Lung (tissue), 12 donors: ENCODE results near the gene MRGPRE. TPM values are rescaled to one million over a fixed set of nuclear protein-coding genes. Genes with fewer than 3 reads are reported as not detected.

Experiments used
- ATAC-seq: fragments of 200-7000 bp; cut with Tn5 transposase; one replicate; pipeline ENCODE4 v1.9.1; 2020; ENCODE audit warnings: moderate number of reproducible peaks; ENCODE audit not compliant: insufficient read depth, low FRiP score
- DNase-seq, 3 donors: peaks; one replicate each; pipeline ENCODE4 v3.0.0-alpha.2; 2013 to 2017
- H3K27ac ChIP-seq, 2 donors: one replicate each; pipeline ENCODE4 v1.5.1; 2013; ENCODE audit warnings: mild to moderate bottlenecking in 2 of 2, moderate library complexity in 2 of 2, control low read depth in 1 of 2, inconsistent platforms in 1 of 2, low read depth in 1 of 2, low read length in 1 of 2
- H3K27me3 ChIP-seq, 3 donors: one replicate each; pipeline ENCODE4 v1.5.1; 2013; ENCODE audit warnings: low read length in 2 of 3; ENCODE audit not compliant: control insufficient read depth in 3 of 3, insufficient read depth in 3 of 3
- H3K36me3 ChIP-seq, 4 donors: one replicate each; pipeline ENCODE4 v1.5.1; 2013; ENCODE audit warnings: low read length in 4 of 4, mild to moderate bottlenecking in 1 of 4, moderate library complexity in 1 of 4; ENCODE audit not compliant: control insufficient read depth in 4 of 4, insufficient read depth in 4 of 4
- H3K4me1 ChIP-seq, 5 donors: one replicate each; pipeline ENCODE4 v1.5.1; 2013; ENCODE audit warnings: low read length in 5 of 5, mild to moderate bottlenecking in 2 of 5, moderate library complexity in 1 of 5; ENCODE audit not compliant: control insufficient read depth in 5 of 5, insufficient read depth in 5 of 5
- H3K4me3 ChIP-seq: one replicate; pipeline ENCODE4 v1.5.1; 2013; ENCODE audit warnings: mild to moderate bottlenecking, control low read depth, moderate library complexity
- H3K9ac ChIP-seq, 2 donors: one replicate each; pipeline ENCODE4 v1.5.1; 2013; ENCODE audit warnings: low read length in 2 of 2, control low read depth in 1 of 2; ENCODE audit not compliant: insufficient read depth in 1 of 2
- H3K9me3 ChIP-seq, 4 donors: one replicate each; pipeline ENCODE4 v1.5.1; 2013; ENCODE audit warnings: low read length in 3 of 4, mild to moderate bottlenecking in 1 of 4, moderate library complexity in 1 of 4; ENCODE audit not compliant: control insufficient read depth in 4 of 4, insufficient read depth in 3 of 4
- WGBS, 2 donors: extraction: QIAGEN DNeasy Blood & Tissue Kit; methylation state at CpG; one replicate each; pipeline ENCODE4 v1.1.7; 2013; 5-methylcytosine and 5-hydroxymethylcytosine counted together
- polyA plus RNA-seq, 2 donors: library from polyadenylated mRNA; stranded (reverse); fragments of 200-250 nt; gene quantifications; one replicate each; pipeline ENCODE4 v1.2.1, GENCODE V29; 2013
- total RNA-seq, 2 donors: library from RNA; depleted of rRNA in 1 of 2; stranded (reverse); fragments of >200 nt in 1 of 2; gene quantifications; one replicate each; pipeline ENCODE4 v1.2.1, GENCODE V29; 2014 to 2021
- TF ChIP-seq, protein P1 (sequence below): IDR thresholded peaks from 2 replicates; pipeline ENCODE4 v1.5.1; 2012; ENCODE audit warnings: mild to moderate bottlenecking; ENCODE audit errors: control extremely low read depth, extremely low read depth
- donor health status: control.
- donor health status: control.
- donor health status: Bipolar disorder and iron deficiency.
- donor health status: healthy.
- donor health status: DM: yes; HTN: yes; CAD: no.

MRGPRE gene
- total and polyA plus RNA-seq, 4 donors, result 0.03 to 0.18 (median 0.16) TPM; not detected in 1

DNA sequence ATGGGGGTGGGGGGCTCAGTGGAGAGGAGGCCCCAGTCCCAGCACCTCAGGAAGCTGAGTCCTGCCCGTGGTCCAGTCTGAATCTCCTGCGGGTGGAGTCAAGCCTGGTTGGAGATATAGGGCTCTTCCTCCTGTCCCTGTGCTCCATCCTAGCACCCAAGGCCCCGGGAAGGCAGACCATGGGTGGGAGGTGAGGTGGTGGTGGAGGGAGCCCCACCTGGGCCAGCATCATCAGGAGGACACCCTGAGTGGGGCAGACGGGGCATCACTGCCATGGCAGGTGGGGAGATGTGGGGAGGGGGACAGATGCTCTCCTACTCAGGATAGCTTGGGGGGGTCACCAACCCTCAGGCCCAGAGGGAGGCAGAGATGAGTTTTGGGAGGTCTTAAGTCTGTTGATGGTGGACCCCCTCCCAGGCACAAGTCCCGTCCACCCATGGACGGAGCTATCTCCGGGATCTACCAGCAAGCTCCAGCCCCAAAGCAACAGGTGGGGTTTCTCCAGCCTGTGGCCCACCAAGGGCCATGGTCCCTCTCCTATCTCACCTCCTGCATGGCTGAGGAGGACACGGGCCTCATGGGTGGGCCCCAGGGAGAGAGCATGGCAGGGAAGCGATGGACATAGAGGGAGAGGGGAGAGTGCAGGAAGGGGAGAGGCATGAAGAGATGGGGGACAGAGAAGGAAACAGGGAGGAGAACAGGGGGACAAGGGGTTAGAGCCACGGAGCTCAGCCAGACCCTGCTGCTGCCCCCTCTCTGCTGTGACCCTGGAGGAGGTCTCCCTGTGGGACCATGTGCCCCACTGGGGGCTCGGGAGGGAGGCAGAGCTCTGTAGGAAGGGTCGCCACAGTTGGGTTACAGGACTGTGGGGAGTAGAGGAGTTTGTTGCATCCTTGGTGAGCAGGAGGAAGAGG is 1.3 kb downstream of the MRGPRE start:
- 84 to 88% methylated on average over 12 of the region's 12 CpGs for WGBS, 2 donors
- no peak for ATAC-seq
- H3K9ac ChIP-seq, result no peak overlapping the region
- peaks cover 0 to 4% (median 3%) of the 10 kb centered on the region in 3 donors for H3K27me3 ChIP-seq
- TF ChIP-seq, protein P1, sequence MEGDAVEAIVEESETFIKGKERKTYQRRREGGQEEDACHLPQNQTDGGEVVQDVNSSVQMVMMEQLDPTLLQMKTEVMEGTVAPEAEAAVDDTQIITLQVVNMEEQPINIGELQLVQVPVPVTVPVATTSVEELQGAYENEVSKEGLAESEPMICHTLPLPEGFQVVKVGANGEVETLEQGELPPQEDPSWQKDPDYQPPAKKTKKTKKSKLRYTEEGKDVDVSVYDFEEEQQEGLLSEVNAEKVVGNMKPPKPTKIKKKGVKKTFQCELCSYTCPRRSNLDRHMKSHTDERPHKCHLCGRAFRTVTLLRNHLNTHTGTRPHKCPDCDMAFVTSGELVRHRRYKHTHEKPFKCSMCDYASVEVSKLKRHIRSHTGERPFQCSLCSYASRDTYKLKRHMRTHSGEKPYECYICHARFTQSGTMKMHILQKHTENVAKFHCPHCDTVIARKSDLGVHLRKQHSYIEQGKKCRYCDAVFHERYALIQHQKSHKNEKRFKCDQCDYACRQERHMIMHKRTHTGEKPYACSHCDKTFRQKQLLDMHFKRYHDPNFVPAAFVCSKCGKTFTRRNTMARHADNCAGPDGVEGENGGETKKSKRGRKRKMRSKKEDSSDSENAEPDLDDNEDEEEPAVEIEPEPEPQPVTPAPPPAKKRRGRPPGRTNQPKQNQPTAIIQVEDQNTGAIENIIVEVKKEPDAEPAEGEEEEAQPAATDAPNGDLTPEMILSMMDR, result no peak
- DNase-seq, result no peak
- H3K27ac ChIP-seq, result no peak overlapping the region
- no peak overlapping the region for H3K4me3 ChIP-seq
- H3K36me3 ChIP-seq, result no peaks in the 10 kb centered on the region
- no peaks in the 10 kb centered on the region for H3K9me3 ChIP-seq
- H3K4me1 ChIP-seq, result no peaks in the 10 kb centered on the region

DNA sequence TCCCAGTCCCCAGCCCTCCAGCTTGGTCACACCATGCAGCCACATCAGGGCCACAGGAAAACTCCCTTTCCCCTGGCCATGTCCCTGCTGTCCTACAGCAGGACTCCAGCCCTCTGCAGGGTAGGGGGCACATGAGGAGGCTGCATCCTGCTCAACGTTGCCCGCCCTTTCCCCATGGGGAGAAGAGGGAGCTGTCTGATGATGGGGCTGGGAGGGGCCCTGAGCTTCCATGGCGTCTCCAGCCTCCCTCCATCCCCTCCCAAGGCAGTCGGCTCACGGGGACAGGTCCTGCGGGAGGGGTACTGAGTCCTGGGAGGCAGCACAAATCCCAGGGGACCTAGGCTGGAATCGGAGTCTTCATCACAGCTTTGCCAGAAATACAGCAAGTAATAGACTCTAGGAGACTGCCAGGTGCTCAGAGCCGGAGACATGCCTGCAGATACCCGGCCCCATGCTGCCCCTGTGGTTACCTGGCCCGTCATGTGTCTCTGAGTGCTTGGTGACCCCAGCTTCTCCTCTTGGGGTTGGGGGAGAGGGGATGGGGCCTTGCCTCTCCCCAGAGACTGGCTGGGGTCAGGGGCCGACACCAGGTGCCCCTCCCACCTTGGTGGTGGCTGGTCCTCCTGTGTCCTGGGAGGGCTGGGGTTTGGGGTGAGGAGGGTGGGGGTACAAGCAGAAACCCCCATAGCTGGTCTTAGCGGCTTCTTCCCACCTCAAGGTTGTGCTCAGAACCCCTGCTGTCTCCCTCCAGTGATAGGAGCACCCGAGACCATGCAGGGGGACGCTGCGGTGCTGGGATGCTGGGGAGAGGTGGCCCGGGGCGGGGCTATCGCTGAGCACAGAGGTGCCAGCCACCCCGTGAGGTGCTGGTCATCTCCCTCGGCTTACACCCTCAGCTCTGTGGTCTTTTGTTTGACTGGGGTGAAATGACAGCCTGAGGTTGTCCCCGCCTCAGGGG is 2.3 kb downstream of the MRGPRE start:
- DNase-seq (no peak), ATAC-seq (no peak)
- WGBS, 2 donors, result 88 to 92% methylated on average over 21 of the region's 21 CpGs
- H3K36me3 ChIP-seq, result no peaks in the 10 kb centered on the region
- no peak overlapping the region for H3K4me3 ChIP-seq
- no peak overlapping the region for H3K9ac ChIP-seq
- no peak overlapping the region for H3K27ac ChIP-seq
- peaks cover 0 to 4% (median 3%) of the 10 kb centered on the region in 3 donors for H3K27me3 ChIP-seq
- TF ChIP-seq, protein P1, result no peak
- no peaks in the 10 kb centered on the region for H3K9me3 ChIP-seq
- no peaks in the 10 kb centered on the region for H3K4me1 ChIP-seq

DNA sequence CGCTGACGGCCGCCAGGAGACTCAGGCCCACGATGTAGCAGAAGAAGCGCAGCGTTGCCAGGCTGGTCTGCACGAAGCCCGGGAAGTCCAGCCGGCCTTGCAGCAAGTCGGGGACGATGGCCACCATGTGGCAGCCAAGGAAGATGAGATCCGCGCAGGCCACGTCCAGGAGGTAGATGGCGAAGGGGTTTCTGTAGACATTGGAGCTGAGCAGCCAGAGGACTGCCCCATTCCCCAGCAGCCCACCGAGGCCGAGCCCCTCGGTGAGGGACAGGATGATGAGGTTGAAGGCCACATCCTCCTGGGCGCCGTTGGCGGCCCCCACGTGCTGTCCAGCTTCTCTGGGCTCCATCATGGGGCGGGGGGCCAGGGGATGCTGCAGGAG is 3.8 kb downstream of the MRGPRE start:
- WGBS, 2 donors, result 86 to 90% methylated on average over 23 of the region's 23 CpGs
- DNase-seq, result no peak

More for the DNA sequence above, 3.8 kb downstream of the MRGPRE start:
- Histone ChIP-seq H3K4me3 (no peak overlapping the region), H3K4me1 (no peaks in the 10 kb centered on the region), H3K36me3 (no peaks in the 10 kb centered on the region), H3K27me3 (peaks cover 0 to 5% (median 0%) of the 10 kb centered on the region in 3 donors), H3K27ac (no peak overlapping the region), H3K9me3 (no peaks in the 10 kb centered on the region), H3K9ac (no peak overlapping the region)
- ATAC-seq, result no peak
- TF ChIP-seq, protein P1, result no peak
